Measurements from ENCODE around the gene ZNF888. TPM values are rescaled to one million over a fixed set of nuclear protein-coding genes. Genes with fewer than 3 reads are reported as not detected.
A peak's percentile ranks its signal among the peaks of the same experiment; 100 is the strongest.
"Not testable (repeated sequence)": the region's sequence is repeated elsewhere in the genome, so short reads cannot be mapped to it uniquely, and the experiment has no call there.

Gene ZNF888
- total RNA-seq, 1 donor, result 4.7 TPM

DNA sequence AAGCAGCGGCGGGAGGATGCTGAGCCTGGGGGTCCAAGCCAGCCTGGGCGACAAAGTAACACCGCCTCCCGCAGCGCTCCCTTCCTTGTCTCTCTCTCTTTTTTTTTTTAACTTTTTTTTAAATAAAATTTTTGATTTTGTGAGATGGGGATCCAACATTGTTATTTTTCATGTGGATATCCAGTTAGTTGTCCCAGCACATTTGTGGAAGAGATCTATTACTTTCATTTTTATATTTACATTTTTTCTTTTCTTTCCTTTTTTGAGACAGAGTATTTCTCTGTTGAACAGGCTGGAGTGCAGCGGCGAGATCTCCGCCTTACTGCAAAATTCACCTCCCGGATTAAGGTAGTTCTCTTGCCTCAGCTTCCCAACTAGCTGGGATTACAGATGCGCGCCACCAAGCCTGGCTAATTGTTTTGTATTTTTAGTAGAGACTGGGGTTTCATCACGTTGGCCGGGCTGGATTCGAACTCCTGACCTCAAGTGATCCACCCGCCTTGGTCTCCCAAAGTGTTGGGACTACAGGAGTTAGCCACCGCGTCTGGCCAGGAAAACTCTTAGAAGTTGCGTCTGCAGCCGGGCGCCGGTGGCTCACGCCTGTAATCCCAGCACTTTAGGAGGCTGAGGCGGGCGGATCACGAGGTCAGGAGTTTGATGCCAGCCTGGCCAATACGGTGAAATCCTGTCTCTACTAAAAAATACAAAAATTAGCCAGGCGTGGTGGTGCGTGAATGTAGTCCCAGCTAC lies 20.1 kb upstream of the ZNF888 start:
- Histone ChIP-seq H3K9me3 (ENCODE audit: low read depth, low read length) (peaks cover 2% of the 10 kb centered on the region), H3K4me3 (ENCODE audit: insufficient read depth, low read length) (peak overlapping the region; percentile 90), H3K79me2 (ENCODE audit: insufficient read depth, low read length) (no peaks in the 10 kb centered on the region), H4K20me1 (ENCODE audit: insufficient read depth, low read length) (no peaks in the 10 kb centered on the region), H3K4me1 (ENCODE audit: insufficient read depth, low read length) (peaks cover 10% of the 10 kb centered on the region), H3K4me2 (ENCODE audit: insufficient read depth, low read length) (peak overlapping the region; percentile 93), H3K27me3 (ENCODE audit: insufficient read depth, low read length) (no peaks in the 10 kb centered on the region), H2AFZ (ENCODE audit: low read length) (peak overlapping the region; percentile 82), H3K27ac (ENCODE audit: low read depth, low read length) (peak overlapping the region; percentile 24), H3K36me3 (ENCODE audit: insufficient read depth, low read length) (no peaks in the 10 kb centered on the region)
- TF ChIP-seq, protein P1, sequence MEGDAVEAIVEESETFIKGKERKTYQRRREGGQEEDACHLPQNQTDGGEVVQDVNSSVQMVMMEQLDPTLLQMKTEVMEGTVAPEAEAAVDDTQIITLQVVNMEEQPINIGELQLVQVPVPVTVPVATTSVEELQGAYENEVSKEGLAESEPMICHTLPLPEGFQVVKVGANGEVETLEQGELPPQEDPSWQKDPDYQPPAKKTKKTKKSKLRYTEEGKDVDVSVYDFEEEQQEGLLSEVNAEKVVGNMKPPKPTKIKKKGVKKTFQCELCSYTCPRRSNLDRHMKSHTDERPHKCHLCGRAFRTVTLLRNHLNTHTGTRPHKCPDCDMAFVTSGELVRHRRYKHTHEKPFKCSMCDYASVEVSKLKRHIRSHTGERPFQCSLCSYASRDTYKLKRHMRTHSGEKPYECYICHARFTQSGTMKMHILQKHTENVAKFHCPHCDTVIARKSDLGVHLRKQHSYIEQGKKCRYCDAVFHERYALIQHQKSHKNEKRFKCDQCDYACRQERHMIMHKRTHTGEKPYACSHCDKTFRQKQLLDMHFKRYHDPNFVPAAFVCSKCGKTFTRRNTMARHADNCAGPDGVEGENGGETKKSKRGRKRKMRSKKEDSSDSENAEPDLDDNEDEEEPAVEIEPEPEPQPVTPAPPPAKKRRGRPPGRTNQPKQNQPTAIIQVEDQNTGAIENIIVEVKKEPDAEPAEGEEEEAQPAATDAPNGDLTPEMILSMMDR (IDR thresholded peaks at IDR 0.05; ENCODE audit: extremely low read depth, low read depth, low read length), result no peak
- no peak for DNase-seq (ENCODE audit: insufficient read length, low spot score, missing footprints)

DNA sequence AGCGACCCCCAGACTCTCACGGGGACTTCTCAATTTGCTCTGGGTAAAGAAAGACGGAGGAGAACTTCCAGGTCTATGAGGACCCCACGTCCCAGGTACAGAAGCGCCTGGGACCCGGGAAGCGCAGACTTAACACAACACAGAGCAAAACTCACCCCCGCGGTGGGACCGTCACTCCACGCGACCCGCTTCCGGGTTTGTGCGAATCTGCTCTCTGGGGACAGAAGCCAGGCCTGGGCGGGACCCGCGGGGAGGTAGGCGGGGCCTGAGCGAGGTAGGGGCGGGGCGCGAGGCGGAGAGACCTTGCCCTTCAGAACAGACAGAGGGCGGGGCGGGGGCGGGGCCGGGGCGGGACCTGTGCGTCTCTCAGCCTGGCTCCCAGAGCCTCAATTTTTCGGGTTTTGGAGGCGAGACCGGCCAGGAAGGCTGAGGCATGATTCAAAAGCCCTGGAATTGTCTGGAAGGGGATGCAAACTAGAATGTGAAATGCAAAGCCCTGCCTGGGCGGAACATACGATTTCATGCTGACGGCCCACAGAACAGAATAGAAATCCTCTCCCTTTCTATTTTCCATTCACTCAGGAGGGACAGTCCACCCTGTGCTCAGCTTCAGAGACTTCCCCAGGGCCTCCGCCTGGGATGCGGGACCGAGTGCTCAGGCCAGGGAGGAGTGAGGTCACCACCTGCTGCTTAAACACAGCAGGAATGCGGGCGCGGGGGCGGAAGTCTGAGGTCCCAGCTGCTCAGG lies 19.3 kb upstream of the ZNF888 start:
- H3K9me3 ChIP-seq (ENCODE audit: low read depth, low read length), result no peaks in the 10 kb centered on the region
- no peaks in the 10 kb centered on the region for H3K27me3 ChIP-seq (ENCODE audit: insufficient read depth, low read length)
- DNase-seq (ENCODE audit: insufficient read length, low spot score, missing footprints), result peak; percentile 74
- H3K79me2 ChIP-seq (ENCODE audit: insufficient read depth, low read length), result no peaks in the 10 kb centered on the region
- H3K4me1 ChIP-seq (ENCODE audit: insufficient read depth, low read length), result peaks cover 10% of the 10 kb centered on the region
- peak overlapping the region; percentile 98 for H3K4me2 ChIP-seq (ENCODE audit: insufficient read depth, low read length)
- H3K4me3 ChIP-seq (ENCODE audit: insufficient read depth, low read length), result peak overlapping the region; percentile 90
- peak overlapping the region; percentile 98 for H2AFZ ChIP-seq (ENCODE audit: low read length)
- no peaks in the 10 kb centered on the region for H3K36me3 ChIP-seq (ENCODE audit: insufficient read depth, low read length)
- no peaks in the 10 kb centered on the region for H4K20me1 ChIP-seq (ENCODE audit: insufficient read depth, low read length)
- TF ChIP-seq, protein P1 (IDR thresholded peaks at IDR 0.05; ENCODE audit: extremely low read depth, low read depth, low read length), result no peak
- peak overlapping the region; percentile 69 for H3K27ac ChIP-seq (ENCODE audit: low read depth, low read length)

DNA sequence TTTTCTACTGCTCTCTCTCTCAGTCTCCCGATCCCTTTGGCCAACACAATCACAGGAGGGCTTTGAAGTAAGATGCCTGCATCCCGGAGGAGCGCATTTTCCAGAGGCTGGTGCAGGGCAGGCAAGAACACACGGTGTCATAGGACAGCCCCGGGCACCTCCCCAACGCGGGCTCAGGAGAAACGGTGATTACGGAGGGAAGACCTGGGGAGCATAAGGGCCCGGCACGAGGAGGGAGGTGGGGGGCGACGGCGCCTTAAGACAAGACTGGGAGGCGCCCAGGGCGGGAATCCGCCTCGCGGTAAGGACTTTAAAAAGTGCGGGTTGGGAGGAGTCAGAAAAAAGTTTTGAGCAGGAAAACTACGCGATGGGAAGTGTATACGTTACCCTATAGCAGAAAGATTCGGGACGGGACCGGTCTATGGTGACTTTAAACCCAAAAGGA lies 18.7 kb upstream of the ZNF888 start:
- peak overlapping the region; percentile 98 for H2AFZ ChIP-seq (ENCODE audit: low read length)
- H3K36me3 ChIP-seq (ENCODE audit: insufficient read depth, low read length), result no peaks in the 10 kb centered on the region
- H4K20me1 ChIP-seq (ENCODE audit: insufficient read depth, low read length), result no peaks in the 10 kb centered on the region
- H3K27me3 ChIP-seq (ENCODE audit: insufficient read depth, low read length), result no peaks in the 10 kb centered on the region
- no peaks in the 10 kb centered on the region for H3K9me3 ChIP-seq (ENCODE audit: low read depth, low read length)
- peak overlapping the region; percentile 98 for H3K4me2 ChIP-seq (ENCODE audit: insufficient read depth, low read length)
- TF ChIP-seq, protein P1 (IDR thresholded peaks at IDR 0.05; ENCODE audit: extremely low read depth, low read depth, low read length), result no peak
- peaks cover 10% of the 10 kb centered on the region for H3K4me1 ChIP-seq (ENCODE audit: insufficient read depth, low read length)
- peaks cover 4% of the 10 kb centered on the region for H3K79me2 ChIP-seq (ENCODE audit: insufficient read depth, low read length)
- H3K4me3 ChIP-seq (ENCODE audit: insufficient read depth, low read length), result peak overlapping the region; percentile 90
- H3K27ac ChIP-seq (ENCODE audit: low read depth, low read length), result peak overlapping the region; percentile 69
- DNase-seq (ENCODE audit: insufficient read length, low spot score, missing footprints), result peak; percentile 44

DNA sequence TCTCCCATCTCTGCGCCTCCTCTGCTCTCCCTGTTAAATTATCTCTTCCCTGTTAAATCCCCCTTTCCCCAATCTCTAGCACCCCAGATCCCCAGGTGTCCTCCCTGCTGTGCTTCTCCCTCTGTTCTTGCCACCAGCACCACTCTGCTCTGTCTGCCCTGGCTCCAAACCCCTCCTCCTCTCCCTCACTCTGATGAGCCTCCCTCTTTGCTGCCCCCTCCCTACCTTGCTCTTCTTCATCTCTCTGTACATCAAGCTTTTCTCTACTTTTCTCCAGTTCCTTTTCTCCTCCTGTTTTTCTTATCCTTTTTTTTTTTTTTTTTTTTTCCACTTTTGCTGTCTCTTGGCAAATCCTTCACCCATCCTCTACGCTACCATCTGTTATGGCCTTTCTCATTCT lies 18.3 kb upstream of the ZNF888 start:
- Histone ChIP-seq H3K4me3 (ENCODE audit: insufficient read depth, low read length) (peak overlapping the region; percentile 90), H2AFZ (ENCODE audit: low read length) (peak overlapping the region; percentile 98), H3K4me1 (ENCODE audit: insufficient read depth, low read length) (peaks cover 10% of the 10 kb centered on the region), H3K4me2 (ENCODE audit: insufficient read depth, low read length) (peak overlapping the region; percentile 98)
- not testable (repeated sequence) for H3K9me3 ChIP-seq (ENCODE audit: low read depth, low read length); H3K27ac ChIP-seq (ENCODE audit: low read depth, low read length); H4K20me1 ChIP-seq (ENCODE audit: insufficient read depth, low read length); H3K36me3 ChIP-seq (ENCODE audit: insufficient read depth, low read length); H3K79me2 ChIP-seq (ENCODE audit: insufficient read depth, low read length); H3K27me3 ChIP-seq (ENCODE audit: insufficient read depth, low read length); DNase-seq (ENCODE audit: insufficient read length, low spot score, missing footprints)

DNA sequence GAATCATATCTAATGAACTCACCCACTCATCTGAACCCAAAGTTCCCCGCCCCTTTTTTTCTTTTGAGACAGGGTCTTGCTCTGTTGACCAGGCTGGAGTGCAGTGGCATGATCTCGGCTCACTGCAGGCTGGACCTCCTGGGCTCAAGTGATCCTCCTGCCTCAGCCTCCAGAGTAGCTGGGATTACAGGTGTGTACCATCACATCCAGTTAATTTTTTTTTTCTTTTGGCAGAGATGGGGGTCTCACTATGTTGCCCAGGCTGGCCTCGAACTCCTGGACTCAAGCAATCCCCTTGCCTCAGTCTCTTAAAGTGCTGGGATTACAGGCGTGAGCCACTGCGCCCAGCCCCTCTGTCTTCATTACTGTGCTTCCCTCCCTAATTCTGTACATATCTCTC lies 17.7 kb upstream of the ZNF888 start:
- not testable (repeated sequence) for H3K27me3 ChIP-seq (ENCODE audit: insufficient read depth, low read length)

More for the DNA sequence above, 17.7 kb upstream of the ZNF888 start:
- not testable (repeated sequence) for H3K9me3 ChIP-seq (ENCODE audit: low read depth, low read length); DNase-seq (ENCODE audit: insufficient read length, low spot score, missing footprints); H4K20me1 ChIP-seq (ENCODE audit: insufficient read depth, low read length); H3K36me3 ChIP-seq (ENCODE audit: insufficient read depth, low read length); H3K4me3 ChIP-seq (ENCODE audit: insufficient read depth, low read length); H3K27ac ChIP-seq (ENCODE audit: low read depth, low read length); H3K79me2 ChIP-seq (ENCODE audit: insufficient read depth, low read length); H3K4me2 ChIP-seq (ENCODE audit: insufficient read depth, low read length); H2AFZ ChIP-seq (ENCODE audit: low read length)
- peaks cover 13% of the 10 kb centered on the region for H3K4me1 ChIP-seq (ENCODE audit: insufficient read depth, low read length)

Data from osteoblast (primary cell).